Peyer's patch (tissue), 4 donors: ENCODE results near the gene GNAS.

Experiments used
- CTCF ChIP-seq, 6 experiments: fragments of 450-650 bp in 4 of 6; fragments of 200-600 bp in 2 of 6; sonication (generic) in 1 of 6; IDR thresholded peaks; one replicate each; pipeline ENCODE4 v1.5.1; 2017 to 2019; ENCODE audit warnings: antibody characterized with exemption in 6 of 6, mild to moderate bottlenecking in 3 of 6, moderate library complexity in 1 of 6
- POLR2A ChIP-seq, 2 donors: fragments of 450-650 bp; IDR thresholded peaks; one replicate each; pipeline ENCODE4 v1.5.1; 2017; ENCODE audit warnings: antibody characterized with exemption in 2 of 2, mild to moderate bottlenecking in 2 of 2, moderate library complexity in 2 of 2

- no peak for TF ChIP-seq POLR2A (IDR thresholded peaks at IDR 0.05)
- TF ChIP-seq CTCF (IDR thresholded peaks at IDR 0.05) = no peak
Measured at GRCh38 chr20:58867211-58867610, 14.7 kb downstream of the GNAS start.
